HepG2 (cell line): ENCODE data around the gene MORN3. TPM values are rescaled to one million over a fixed set of nuclear protein-coding genes. Genes with fewer than 3 reads are reported as not detected.

Source experiments
- AKAP8 ChIP-seq: sonication (generic); formaldehyde crosslinking; IDR thresholded peaks from 2 replicates; pipeline ENCODE4 v1.5.1; 2020; ENCODE audit warnings: mild to moderate bottlenecking, missing genetic modification reagents
- CEBPB ChIP-seq: IDR thresholded peaks from 2 replicates; pipeline ENCODE4 v1.6.1; 2011; ENCODE audit warnings: low read depth, low read length, improper control_type of control experiment, borderline replicate concordance
- CHCHD3 ChIP-seq: sonication (generic); formaldehyde crosslinking; IDR thresholded peaks from 2 replicates; pipeline ENCODE4 v1.8.0; 2022; ENCODE audit warnings: mild to moderate bottlenecking, missing genetic modification reagents, moderate library complexity
- CREBL2 ChIP-seq: sonication (generic); formaldehyde crosslinking; IDR thresholded peaks from 2 replicates; pipeline ENCODE4 v1.8.1; 2023; ENCODE audit warnings: missing genetic modification reagents, mild to moderate bottlenecking, borderline replicate concordance
- EZH2 ChIP-seq: conservative IDR thresholded peaks from 2 replicates; pipeline ENCODE4 v1.6.1; 2012; ENCODE audit warnings: mild to moderate bottlenecking, low read depth, low read length, moderate library complexity
- FOXK2 ChIP-seq: fragments of 450-650 bp; IDR thresholded peaks from 2 replicates; pipeline ENCODE4 v1.6.1; 2016
- FOXP4 ChIP-seq: sonication (generic); formaldehyde crosslinking; IDR thresholded peaks from 2 replicates; pipeline ENCODE4 v1.4.0; 2020; ENCODE audit warnings: missing genetic modification reagents
- HOXD1 ChIP-seq: sonication (generic); formaldehyde crosslinking; IDR thresholded peaks from 2 replicates; pipeline ENCODE4 v1.5.0; 2020; ENCODE audit warnings: missing genetic modification reagents
- MATR3 ChIP-seq: sonication (generic); formaldehyde crosslinking; IDR thresholded peaks from 2 replicates; pipeline ENCODE4 v1.4.0; 2020; ENCODE audit warnings: missing genetic modification reagents
- RAD51 ChIP-seq: fragments of 450-650 bp; IDR thresholded peaks from 2 replicates; pipeline ENCODE4 v1.6.1; 2016; ENCODE audit warnings: borderline replicate concordance
- SKI ChIP-seq: fragments of 450-650 bp; IDR thresholded peaks from one replicate; pipeline ENCODE4 v1.6.1; 2018; ENCODE audit warnings: mild to moderate bottlenecking; ENCODE audit not compliant: partially characterized antibody
- SNAPC2 ChIP-seq: sonication (generic); formaldehyde crosslinking; IDR thresholded peaks from 2 replicates; pipeline ENCODE4 v1.8.1; 2022; ENCODE audit warnings: mild to moderate bottlenecking, missing genetic modification reagents
- SOX13 ChIP-seq, 3 experiments: fragments of 450-650 bp in 1 of 3; sonication (generic) in 1 of 3; formaldehyde crosslinking in 1 of 3; IDR thresholded peaks in 2 of 3; conservative IDR thresholded peaks in 1 of 3; 2 replicates each; pipeline versions ENCODE4 v1.5.0 to v1.6.1; 2016 to 2020; ENCODE audit warnings: antibody characterized with exemption in 1 of 3, mild to moderate bottlenecking in 1 of 3, missing compliant biosample characterization in 1 of 3, missing genetic modification reagents in 1 of 3, moderate library complexity in 1 of 3
- THRA ChIP-seq: sonication (generic); formaldehyde crosslinking; IDR thresholded peaks from 2 replicates; pipeline ENCODE4 v1.4.0; 2020; ENCODE audit warnings: missing genetic modification reagents, borderline replicate concordance
- ZBTB26 ChIP-seq: IDR thresholded peaks from 2 replicates; pipeline ENCODE4 v1.6.1; 2016; ENCODE audit warnings: missing compliant biosample characterization, missing genetic modification reagents, borderline replicate concordance
- ZBTB38 ChIP-seq: sonication (generic); formaldehyde crosslinking; IDR thresholded peaks from 2 replicates; pipeline ENCODE4 v1.5.1; 2020; ENCODE audit warnings: mild to moderate bottlenecking, missing genetic modification reagents
- ZMYM4 ChIP-seq: sonication (generic); formaldehyde crosslinking; IDR thresholded peaks from 2 replicates; pipeline ENCODE4 v1.8.1; 2023; ENCODE audit warnings: mild to moderate bottlenecking, missing genetic modification reagents
- ZNF180 ChIP-seq: sonication (generic); formaldehyde crosslinking; IDR thresholded peaks from 2 replicates; pipeline ENCODE4 v1.4.0; 2020; ENCODE audit warnings: low read depth, missing genetic modification reagents, borderline replicate concordance
- ZNF468 ChIP-seq: sonication (generic); formaldehyde crosslinking; IDR thresholded peaks from 2 replicates; pipeline ENCODE4 v1.8.0; 2022; ENCODE audit warnings: mild to moderate bottlenecking, moderate library complexity, missing genetic modification reagents
- ZNF543 ChIP-seq: sonication (generic); formaldehyde crosslinking; IDR thresholded peaks from 2 replicates; pipeline ENCODE4 v1.4.0; 2020; ENCODE audit warnings: mild to moderate bottlenecking, missing genetic modification reagents
- ZNF556 ChIP-seq: sonication (generic); formaldehyde crosslinking; IDR thresholded peaks from 2 replicates; pipeline ENCODE4 v1.4.0; 2020; ENCODE audit warnings: mild to moderate bottlenecking, missing genetic modification reagents, borderline replicate concordance
- ZNF724P ChIP-seq: sonication (generic); formaldehyde crosslinking; IDR thresholded peaks from 2 replicates; pipeline ENCODE4 v1.8.0; 2022; ENCODE audit warnings: missing genetic modification reagents, borderline replicate concordance
- ZNF878 ChIP-seq: sonication (generic); formaldehyde crosslinking; IDR thresholded peaks from 2 replicates; pipeline ENCODE4 v1.8.1; 2023; ENCODE audit warnings: mild to moderate bottlenecking, missing genetic modification reagents, moderate library complexity
- polyA plus RNA-seq, 8 experiments: library from polyadenylated mRNA; depleted of rRNA in 3 of 8; stranded (reverse) in 7 of 8; unstranded in 1 of 8; fragments of >200 nt; fragmentation: Illumina TruSeq in 4 of 8; extraction: Trizol in 4 of 8; gene quantifications; 2 replicates each; pipeline versions ENCODE4 v1.2.1 to v1.2.3, GENCODE V29; 2011 to 2016; ENCODE audit warnings: low read depth in 4 of 8, missing spikeins in 1 of 8, mixed read lengths in 1 of 8; ENCODE audit not compliant: insufficient read depth in 1 of 8
- total RNA-seq, 5 experiments: library from RNA; depleted of rRNA; stranded (reverse); fragments of >200 nt; fragmentation: Illumina TruSeq; extraction: Trizol; gene quantifications; 2 replicates each; pipeline ENCODE4 v1.2.3, GENCODE V29; 2016; ENCODE audit warnings: low read depth in 1 of 5

Gene MORN3
- total and polyA plus RNA-seq, 2 of the 13 experiments (the other 11 are each of a cell fraction or from before 2014, with no cell fraction given) = 1.1 to 2.0 TPM

GRCh38 chr12:121626853-121627640 is 42.4 kb downstream of the MORN3 start (continued):
- TF ChIP-seq HOXD1 (CRISPR knock-in tag) (0 out of 2 replicates have a peak, but pooled peaks have one; percentile 43), FOXP4 (no peak), FOXK2 (no peak), MATR3 (CRISPR knock-in tag) (no peak), EZH2 (no peak), RAD51 (no peak), ZBTB38 (no peak), ZNF180 (CRISPR knock-in tag) (no peak), AKAP8 (CRISPR knock-in tag) (no peak), ZMYM4 (CRISPR knock-in tag) (no peak), ZNF878 (CRISPR knock-in tag) (no peak), SNAPC2 (no peak), SOX13 (IDR thresholded peaks at IDR 0.05) (no peak), SOX13 (CRISPR knock-in tag; conservative IDR thresholded peaks at IDR 0.05 in 1 of 2, IDR thresholded peaks at IDR 0.05 in 1 of 2) (no peak), ZNF556 (CRISPR knock-in tag) (no peak), CREBL2 (CRISPR knock-in tag) (no peak), SKI (no peak), THRA (CRISPR knock-in tag) (no peak), ZNF724P (CRISPR knock-in tag) (no peak), ZBTB26 (no peak), ZNF468 (CRISPR knock-in tag) (no peak), ZNF543 (CRISPR knock-in tag) (no peak), CEBPB (no peak), CHCHD3 (CRISPR knock-in tag) (peak; percentile 67; the same call in 1 of the 2 replicates)
